WTC11 (cell line): ENCODE data around the gene CHST7. TPM values are rescaled to one million over a fixed set of nuclear protein-coding genes. Genes with fewer than 3 reads are reported as not detected.
A peak's percentile ranks its signal among the peaks of the same experiment; 100 is the strongest.

Experiments
- ATAC-seq: fragments of 200-7000 bp; cut with Tn5 transposase; 2 replicates; pipeline ENCODE4 v1.10.0; 2021; ENCODE audit warnings: mild to moderate bottlenecking, moderate library complexity
- CTCF ChIA-PET: fragments of 300-600 bp; sonication (Branson Sonifier 250); formaldehyde crosslinking; loops from one replicate; lab custom pipeline; 2021; ENCODE audit warnings: antibody characterized with exemption; lab: Charles Lee
- POLR2A ChIA-PET: fragments of 350-600 bp; sonication (Branson Sonifier 250); formaldehyde crosslinking; loops from one replicate; lab custom pipeline; 2021; ENCODE audit warnings: antibody characterized with exemption; lab: Charles Lee
- DNase-seq: peaks from one replicate; pipeline ENCODE4 v3.0.0; 2021; ENCODE audit warnings: low spot score
- H3K27ac Mint-ChIP-seq: 2 replicates; pipeline ENCODE4 v1.8.0; 2021; ENCODE audit warnings: mixed read lengths
- H3K27me3 Mint-ChIP-seq: 2 replicates; pipeline ENCODE4 v1.8.0; 2021; ENCODE audit warnings: low read depth, mild to moderate bottlenecking, moderate library complexity, mixed read lengths
- H3K36me3 Mint-ChIP-seq: 2 replicates; pipeline ENCODE4 v1.8.0; 2021; ENCODE audit warnings: mixed read lengths
- H3K4me1 Mint-ChIP-seq: 2 replicates; pipeline ENCODE4 v1.8.0; 2022; ENCODE audit warnings: mixed read lengths
- H3K4me3 Mint-ChIP-seq: 2 replicates; pipeline ENCODE4 v1.8.0; 2021; ENCODE audit warnings: mild to moderate bottlenecking, moderate library complexity, mixed read lengths
- H3K9me3 Mint-ChIP-seq: 2 replicates; pipeline ENCODE4 v1.8.0; 2021; ENCODE audit warnings: mixed read lengths
- CBFB ChIP-seq: sonication (generic); formaldehyde crosslinking; IDR thresholded peaks from 2 replicates; pipeline ENCODE4 v1.8.1; 2022; ENCODE audit warnings: mild to moderate bottlenecking, low read depth, missing genetic modification reagents
- FOXJ3 ChIP-seq: sonication (generic); formaldehyde crosslinking; IDR thresholded peaks from 2 replicates; pipeline ENCODE4 v1.9.0; 2021; ENCODE audit warnings: missing genetic modification reagents, mild to moderate bottlenecking, borderline replicate concordance
- NFE2L1 ChIP-seq: sonication (generic); formaldehyde crosslinking; IDR thresholded peaks from 2 replicates; pipeline ENCODE4 v1.8.1; 2023; ENCODE audit warnings: missing genetic modification reagents
- NR1H2 ChIP-seq: sonication (generic); formaldehyde crosslinking; IDR thresholded peaks from 2 replicates; pipeline ENCODE4 v1.9.0; 2021; ENCODE audit warnings: mild to moderate bottlenecking, moderate library complexity, missing genetic modification reagents
- TEAD1 ChIP-seq: sonication (generic); formaldehyde crosslinking; IDR thresholded peaks from 2 replicates; pipeline ENCODE4 v1.8.0; 2022; ENCODE audit warnings: mild to moderate bottlenecking, missing genetic modification reagents
- ZNF121 ChIP-seq: sonication (generic); formaldehyde crosslinking; IDR thresholded peaks from 2 replicates; pipeline ENCODE4 v1.8.0; 2023; ENCODE audit warnings: missing genetic modification reagents
- ZNF671 ChIP-seq: fragments of 250-450 bp; sonication (Bioruptor Pico); IDR thresholded peaks from 2 replicates; pipeline ENCODE4 v1.8.0; 2021; ENCODE audit warnings: mild to moderate bottlenecking
- total RNA-seq: library from RNA; stranded (reverse); gene quantifications from 3 replicates; pipeline ENCODE4 v1.2.3, GENCODE V29; 2021
- TF ChIP-seq, protein P1 (sequence below): sonication (generic); formaldehyde crosslinking; IDR thresholded peaks from 2 replicates; pipeline ENCODE4 v1.8.1; 2023; ENCODE audit warnings: mild to moderate bottlenecking, missing genetic modification reagents
- TF ChIP-seq, protein P2 (sequence below): fragments of 250-450 bp; sonication (Bioruptor Pico); IDR thresholded peaks from 2 replicates; pipeline ENCODE4 v1.9.0; 2021; ENCODE audit warnings: moderate library complexity, mild to moderate bottlenecking, inconsistent platforms, borderline replicate concordance
- TF ChIP-seq, protein P3 (sequence below): sonication (generic); formaldehyde crosslinking; IDR thresholded peaks from 2 replicates; pipeline ENCODE4 v1.8.0; 2022; ENCODE audit warnings: mild to moderate bottlenecking, missing genetic modification reagents
- TF ChIP-seq, protein P4 (sequence below): fragments of 200-600 bp; IDR thresholded peaks from 2 replicates; pipeline ENCODE4 v1.8.0; 2022; ENCODE audit warnings: antibody characterized with exemption
- TF ChIP-seq, protein P5 (sequence below): sonication (generic); formaldehyde crosslinking; IDR thresholded peaks from 2 replicates; pipeline ENCODE4 v1.8.0; 2022; ENCODE audit warnings: mild to moderate bottlenecking, missing genetic modification reagents

CHST7 gene
- total RNA-seq, 1 experiment from 2014 or later, result 19.6 TPM

DNA sequence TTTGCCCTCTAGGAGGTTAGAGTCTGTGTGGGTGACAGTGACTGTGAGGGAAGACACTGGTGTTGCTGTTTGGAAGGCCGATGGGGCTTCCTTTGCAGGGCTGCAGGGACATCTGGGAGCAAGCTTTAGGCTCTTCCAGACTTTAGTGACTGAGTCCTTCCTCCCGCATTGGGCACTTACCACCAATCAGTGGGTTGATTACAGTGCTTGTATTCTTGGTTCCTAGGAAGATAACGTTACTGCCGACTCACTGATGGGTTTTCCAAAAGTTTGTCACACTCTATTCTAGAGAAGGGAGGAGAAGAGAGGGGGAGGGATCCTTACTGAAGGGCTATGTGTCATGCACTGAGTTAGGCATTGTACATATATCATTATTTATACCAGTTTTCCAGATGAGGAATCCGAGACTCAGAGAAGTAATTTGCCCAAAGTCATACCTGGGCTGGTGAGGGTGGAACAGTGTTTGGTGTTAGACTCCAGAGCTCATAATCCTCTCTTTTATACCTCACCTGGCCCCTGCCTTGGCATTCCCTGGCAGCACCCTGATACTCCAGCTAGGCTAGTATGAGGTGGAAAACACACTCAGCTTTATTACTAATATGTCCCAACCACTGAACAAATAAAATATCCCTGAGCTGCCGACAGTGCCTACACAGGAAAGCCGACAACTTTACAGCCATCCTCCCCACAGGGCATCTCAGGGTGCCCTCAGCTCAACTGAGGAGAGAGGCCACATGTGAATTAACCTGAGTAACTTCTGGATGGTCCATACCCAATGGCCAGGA lies 3.8 kb downstream of the CHST7 start:
- DNase-seq, result no peak
- Mint-ChIP-seq H3K27ac (no peak overlapping the region), H3K4me1 (peaks cover 32% of the 10 kb centered on the region), H3K9me3 (no peaks in the 10 kb centered on the region), H3K27me3 (peaks cover 3% of the 10 kb centered on the region; the same call in 1 of the 2 replicates), H3K36me3 (0 out of 2 replicates have a peak, but pooled peaks cover 3% of the 10 kb centered on the region)
- CTCF ChIA-PET, result no interaction called here
- TF ChIP-seq ZNF121 (CRISPR knock-in tag), result no peak
- TF ChIP-seq, all 79 proteins: peak for 0
- no peak for ATAC-seq
- H3K4me3 Mint-ChIP-seq, result peak overlapping the region; percentile 82
- POLR2A ChIA-PET, result no interaction called here

DNA sequence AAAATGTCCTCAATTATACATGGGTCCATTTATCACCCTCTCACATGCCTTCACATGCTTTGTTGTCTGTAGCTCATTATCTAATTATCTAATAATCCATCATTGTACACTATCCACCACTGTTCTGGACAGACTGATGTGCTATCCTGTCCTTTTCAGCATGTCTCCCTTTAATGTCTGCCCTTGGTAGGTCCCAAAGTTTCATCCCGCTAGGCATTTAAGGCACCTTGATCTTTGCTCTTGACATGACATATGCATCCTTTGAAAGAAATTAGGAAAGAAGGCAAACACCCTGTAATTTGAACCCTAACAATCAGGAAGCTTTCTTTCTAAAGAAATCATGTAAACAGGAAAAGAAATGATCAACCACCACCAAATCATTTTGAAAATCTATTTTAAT lies 5.7 kb downstream of the CHST7 start:
- TF ChIP-seq, protein P1, sequence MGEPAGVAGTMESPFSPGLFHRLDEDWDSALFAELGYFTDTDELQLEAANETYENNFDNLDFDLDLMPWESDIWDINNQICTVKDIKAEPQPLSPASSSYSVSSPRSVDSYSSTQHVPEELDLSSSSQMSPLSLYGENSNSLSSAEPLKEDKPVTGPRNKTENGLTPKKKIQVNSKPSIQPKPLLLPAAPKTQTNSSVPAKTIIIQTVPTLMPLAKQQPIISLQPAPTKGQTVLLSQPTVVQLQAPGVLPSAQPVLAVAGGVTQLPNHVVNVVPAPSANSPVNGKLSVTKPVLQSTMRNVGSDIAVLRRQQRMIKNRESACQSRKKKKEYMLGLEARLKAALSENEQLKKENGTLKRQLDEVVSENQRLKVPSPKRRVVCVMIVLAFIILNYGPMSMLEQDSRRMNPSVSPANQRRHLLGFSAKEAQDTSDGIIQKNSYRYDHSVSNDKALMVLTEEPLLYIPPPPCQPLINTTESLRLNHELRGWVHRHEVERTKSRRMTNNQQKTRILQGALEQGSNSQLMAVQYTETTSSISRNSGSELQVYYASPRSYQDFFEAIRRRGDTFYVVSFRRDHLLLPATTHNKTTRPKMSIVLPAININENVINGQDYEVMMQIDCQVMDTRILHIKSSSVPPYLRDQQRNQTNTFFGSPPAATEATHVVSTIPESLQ (CRISPR knock-in tag), result no peak
- TF ChIP-seq, protein P2, sequence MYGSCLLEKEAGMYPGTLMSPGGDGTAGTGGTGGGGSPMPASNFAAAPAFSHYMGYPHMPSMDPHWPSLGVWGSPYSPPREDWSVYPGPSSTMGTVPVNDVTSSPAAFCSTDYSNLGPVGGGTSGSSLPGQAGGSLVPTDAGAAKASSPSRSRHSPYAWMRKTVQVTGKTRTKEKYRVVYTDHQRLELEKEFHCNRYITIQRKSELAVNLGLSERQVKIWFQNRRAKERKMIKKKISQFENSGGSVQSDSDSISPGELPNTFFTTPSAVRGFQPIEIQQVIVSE (CRISPR knock-in tag), result no peak
- TF ChIP-seq, protein P3, sequence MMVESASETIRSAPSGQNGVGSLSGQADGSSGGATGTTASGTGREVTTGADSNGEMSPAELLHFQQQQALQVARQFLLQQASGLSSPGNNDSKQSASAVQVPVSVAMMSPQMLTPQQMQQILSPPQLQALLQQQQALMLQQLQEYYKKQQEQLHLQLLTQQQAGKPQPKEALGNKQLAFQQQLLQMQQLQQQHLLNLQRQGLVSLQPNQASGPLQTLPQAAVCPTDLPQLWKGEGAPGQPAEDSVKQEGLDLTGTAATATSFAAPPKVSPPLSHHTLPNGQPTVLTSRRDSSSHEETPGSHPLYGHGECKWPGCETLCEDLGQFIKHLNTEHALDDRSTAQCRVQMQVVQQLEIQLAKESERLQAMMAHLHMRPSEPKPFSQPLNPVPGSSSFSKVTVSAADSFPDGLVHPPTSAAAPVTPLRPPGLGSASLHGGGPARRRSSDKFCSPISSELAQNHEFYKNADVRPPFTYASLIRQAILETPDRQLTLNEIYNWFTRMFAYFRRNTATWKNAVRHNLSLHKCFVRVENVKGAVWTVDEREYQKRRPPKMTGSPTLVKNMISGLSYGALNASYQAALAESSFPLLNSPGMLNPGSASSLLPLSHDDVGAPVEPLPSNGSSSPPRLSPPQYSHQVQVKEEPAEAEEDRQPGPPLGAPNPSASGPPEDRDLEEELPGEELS (CRISPR knock-in tag), result no peak
- TF ChIP-seq, protein P4, sequence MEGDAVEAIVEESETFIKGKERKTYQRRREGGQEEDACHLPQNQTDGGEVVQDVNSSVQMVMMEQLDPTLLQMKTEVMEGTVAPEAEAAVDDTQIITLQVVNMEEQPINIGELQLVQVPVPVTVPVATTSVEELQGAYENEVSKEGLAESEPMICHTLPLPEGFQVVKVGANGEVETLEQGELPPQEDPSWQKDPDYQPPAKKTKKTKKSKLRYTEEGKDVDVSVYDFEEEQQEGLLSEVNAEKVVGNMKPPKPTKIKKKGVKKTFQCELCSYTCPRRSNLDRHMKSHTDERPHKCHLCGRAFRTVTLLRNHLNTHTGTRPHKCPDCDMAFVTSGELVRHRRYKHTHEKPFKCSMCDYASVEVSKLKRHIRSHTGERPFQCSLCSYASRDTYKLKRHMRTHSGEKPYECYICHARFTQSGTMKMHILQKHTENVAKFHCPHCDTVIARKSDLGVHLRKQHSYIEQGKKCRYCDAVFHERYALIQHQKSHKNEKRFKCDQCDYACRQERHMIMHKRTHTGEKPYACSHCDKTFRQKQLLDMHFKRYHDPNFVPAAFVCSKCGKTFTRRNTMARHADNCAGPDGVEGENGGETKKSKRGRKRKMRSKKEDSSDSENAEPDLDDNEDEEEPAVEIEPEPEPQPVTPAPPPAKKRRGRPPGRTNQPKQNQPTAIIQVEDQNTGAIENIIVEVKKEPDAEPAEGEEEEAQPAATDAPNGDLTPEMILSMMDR, result no peak
- TF ChIP-seq TEAD1, result no peak
- no peak for TF ChIP-seq ZNF671 (CRISPR knock-in tag)
- no peak for TF ChIP-seq FOXJ3 (CRISPR knock-in tag)
- ChIA-PET POLR2A (no interaction called here), CTCF (no interaction called here)

DNA sequence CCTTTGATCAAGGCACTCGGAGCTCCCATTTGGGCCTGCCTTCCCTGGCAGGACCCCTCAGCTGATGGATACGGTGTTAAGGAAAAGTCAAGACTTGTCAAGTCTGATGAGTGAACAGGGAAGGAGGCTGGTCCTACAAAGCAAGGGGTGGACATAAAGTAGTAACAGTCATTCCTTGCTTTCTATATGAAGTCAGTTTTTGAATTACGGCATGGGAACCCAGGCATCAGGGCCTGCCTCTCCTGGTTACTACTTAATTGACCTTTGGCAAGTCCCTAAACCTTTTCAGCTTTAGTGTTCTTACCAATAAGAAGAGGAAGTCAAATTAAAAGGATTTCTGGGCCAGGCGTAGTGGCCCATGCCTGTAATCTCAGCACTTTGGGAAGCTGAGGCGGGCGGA lies 7.0 kb downstream of the CHST7 start:
- Mint-ChIP-seq H3K27ac (no peak overlapping the region), H3K36me3 (0 out of 2 replicates have a peak, but pooled peaks cover 3% of the 10 kb centered on the region), H3K9me3 (no peaks in the 10 kb centered on the region), H3K27me3 (no peaks in the 10 kb centered on the region; the same call in 1 of the 2 replicates), H3K4me3 (no peak overlapping the region), H3K4me1 (peaks cover 44% of the 10 kb centered on the region)
- ATAC-seq, result no peak
- CTCF ChIA-PET, result no interaction called here
- no peak for DNase-seq
- POLR2A ChIA-PET, result interaction anchor here (0.6 kb wide), 1 partner anchor 106 kb away, joined by 3 read pairs; no protein-coding TSS in a partner anchor
- TF ChIP-seq NFE2L1 (CRISPR knock-in tag) (no peak), NR1H2 (no peak), CBFB (CRISPR knock-in tag) (no peak)
- TF ChIP-seq, protein P5, sequence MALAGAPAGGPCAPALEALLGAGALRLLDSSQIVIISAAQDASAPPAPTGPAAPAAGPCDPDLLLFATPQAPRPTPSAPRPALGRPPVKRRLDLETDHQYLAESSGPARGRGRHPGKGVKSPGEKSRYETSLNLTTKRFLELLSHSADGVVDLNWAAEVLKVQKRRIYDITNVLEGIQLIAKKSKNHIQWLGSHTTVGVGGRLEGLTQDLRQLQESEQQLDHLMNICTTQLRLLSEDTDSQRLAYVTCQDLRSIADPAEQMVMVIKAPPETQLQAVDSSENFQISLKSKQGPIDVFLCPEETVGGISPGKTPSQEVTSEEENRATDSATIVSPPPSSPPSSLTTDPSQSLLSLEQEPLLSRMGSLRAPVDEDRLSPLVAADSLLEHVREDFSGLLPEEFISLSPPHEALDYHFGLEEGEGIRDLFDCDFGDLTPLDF (CRISPR knock-in tag), result no peak

More for the DNA sequence above, 5.7 kb downstream of the CHST7 start:
- no peak overlapping the region for H3K4me3 Mint-ChIP-seq
- no peaks in the 10 kb centered on the region for H3K9me3 Mint-ChIP-seq
- peaks cover 3% of the 10 kb centered on the region; the same call in 1 of the 2 replicates for H3K27me3 Mint-ChIP-seq
- H3K36me3 Mint-ChIP-seq, result 0 out of 2 replicates have a peak, but pooled peaks cover 3% of the 10 kb centered on the region
- DNase-seq (no peak), ATAC-seq (no peak)
- H3K27ac Mint-ChIP-seq, result no peak overlapping the region
- H3K4me1 Mint-ChIP-seq, result peaks cover 40% of the 10 kb centered on the region
